WTC11 (cell line): ENCODE measurements around the gene ADORA2B. TPM values are rescaled to one million over a fixed set of nuclear protein-coding genes. Genes with fewer than 3 reads are reported as not detected.

Experiments used
- CBFB ChIP-seq: sonication (generic); formaldehyde crosslinking; IDR thresholded peaks from 2 replicates; pipeline ENCODE4 v1.8.1; 2022; ENCODE audit warnings: mild to moderate bottlenecking, low read depth, missing genetic modification reagents
- CDX4 ChIP-seq: fragments of 250-450 bp; sonication (Bioruptor Pico); IDR thresholded peaks from 2 replicates; pipeline ENCODE4 v1.9.0; 2021; ENCODE audit warnings: moderate library complexity, mild to moderate bottlenecking, inconsistent platforms, borderline replicate concordance
- ELF4 ChIP-seq: sonication (generic); formaldehyde crosslinking; IDR thresholded peaks from 2 replicates; pipeline ENCODE4 v1.8.1; 2022; ENCODE audit warnings: low read depth, mild to moderate bottlenecking, moderate library complexity, missing genetic modification reagents
- ESRRA ChIP-seq: sonication (generic); formaldehyde crosslinking; IDR thresholded peaks from 2 replicates; pipeline ENCODE4 v1.8.1; 2022; ENCODE audit warnings: mild to moderate bottlenecking, missing genetic modification reagents, borderline replicate concordance
- FOXJ3 ChIP-seq: sonication (generic); formaldehyde crosslinking; IDR thresholded peaks from 2 replicates; pipeline ENCODE4 v1.9.0; 2021; ENCODE audit warnings: missing genetic modification reagents, mild to moderate bottlenecking, borderline replicate concordance
- GTF2I ChIP-seq: fragments of 250-450 bp; sonication (Bioruptor Pico); conservative IDR thresholded peaks from 2 replicates; pipeline ENCODE4 v1.4.0; 2021; ENCODE audit warnings: mild to moderate bottlenecking
- HMGA2 ChIP-seq: fragments of 250-450 bp; sonication (Bioruptor Pico); IDR thresholded peaks from 2 replicates; pipeline ENCODE4 v1.4.0; 2021; ENCODE audit warnings: mild to moderate bottlenecking, moderate library complexity
- IRF2 ChIP-seq: sonication (generic); formaldehyde crosslinking; IDR thresholded peaks from 2 replicates; pipeline ENCODE4 v1.8.0; 2022; ENCODE audit warnings: low read depth, missing genetic modification reagents, borderline replicate concordance
- NFYB ChIP-seq: sonication (generic); formaldehyde crosslinking; conservative IDR thresholded peaks from 2 replicates; pipeline ENCODE4 v1.8.0; 2022; ENCODE audit warnings: low read depth, missing genetic modification reagents
- NR2C2 ChIP-seq: sonication (generic); formaldehyde crosslinking; IDR thresholded peaks from 2 replicates; pipeline ENCODE4 v1.8.0; 2022; ENCODE audit warnings: mild to moderate bottlenecking, missing genetic modification reagents
- PREB ChIP-seq: sonication (generic); formaldehyde crosslinking; IDR thresholded peaks from 2 replicates; pipeline ENCODE4 v1.8.1; 2022; ENCODE audit warnings: mild to moderate bottlenecking, missing genetic modification reagents, moderate library complexity, borderline replicate concordance
- RELA ChIP-seq: sonication (generic); formaldehyde crosslinking; IDR thresholded peaks from 2 replicates; pipeline ENCODE4 v1.8.1; 2022; ENCODE audit warnings: missing genetic modification reagents, mild to moderate bottlenecking, borderline replicate concordance
- SMAD4 ChIP-seq: sonication (generic); formaldehyde crosslinking; IDR thresholded peaks from 2 replicates; pipeline ENCODE4 v1.8.0; 2022; ENCODE audit warnings: mild to moderate bottlenecking, missing genetic modification reagents
- TP53 ChIP-seq: sonication (generic); formaldehyde crosslinking; IDR thresholded peaks from 2 replicates; pipeline ENCODE4 v1.8.1; 2023; ENCODE audit warnings: mild to moderate bottlenecking, missing genetic modification reagents
- USF1 ChIP-seq: sonication (generic); formaldehyde crosslinking; IDR thresholded peaks from 2 replicates; pipeline ENCODE4 v1.8.0; 2022; ENCODE audit warnings: mild to moderate bottlenecking, missing genetic modification reagents
- ZNF138 ChIP-seq: sonication (generic); formaldehyde crosslinking; conservative IDR thresholded peaks from 2 replicates; pipeline ENCODE4 v1.8.1; 2022; ENCODE audit warnings: mild to moderate bottlenecking, moderate library complexity, missing genetic modification reagents
- ZNF423 ChIP-seq: fragments of 250-450 bp; sonication (Bioruptor Pico); IDR thresholded peaks from 2 replicates; pipeline ENCODE4 v2.1.2; 2022; ENCODE audit warnings: mild to moderate bottlenecking, moderate library complexity
- ZNF425 ChIP-seq: fragments of 250-450 bp; sonication (Bioruptor Pico); conservative IDR thresholded peaks from 2 replicates; pipeline ENCODE4 v1.9.0; 2021; ENCODE audit warnings: mild to moderate bottlenecking
- total RNA-seq: library from RNA; stranded (reverse); gene quantifications from 3 replicates; pipeline ENCODE4 v1.2.3, GENCODE V29; 2021
- TF ChIP-seq, protein P1 (sequence below): sonication (generic); formaldehyde crosslinking; IDR thresholded peaks from 2 replicates; pipeline ENCODE4 v1.8.0; 2022; ENCODE audit warnings: mild to moderate bottlenecking, missing genetic modification reagents
- TF ChIP-seq, protein P2 (sequence below): sonication (generic); formaldehyde crosslinking; IDR thresholded peaks from 2 replicates; pipeline ENCODE4 v1.8.0; 2023; ENCODE audit warnings: mild to moderate bottlenecking, missing genetic modification reagents
- TF ChIP-seq, protein P3 (sequence below): sonication (generic); formaldehyde crosslinking; IDR thresholded peaks from 2 replicates; pipeline ENCODE4 v1.8.1; 2023; ENCODE audit warnings: mild to moderate bottlenecking, moderate library complexity, missing genetic modification reagents
- TF ChIP-seq, protein P4 (sequence below): sonication (generic); formaldehyde crosslinking; IDR thresholded peaks from 2 replicates; pipeline ENCODE4 v1.8.0; 2023; ENCODE audit warnings: missing genetic modification reagents, mild to moderate bottlenecking, borderline replicate concordance

The ADORA2B gene
- total RNA-seq, 1 experiment from 2014 or later = 4.2 TPM

GRCh38 chr17:15999141-15999973, 54.4 kb downstream of the ADORA2B start, which contains the start of the genes TTC19 and ZSWIM7 (continued):
- no peak for TF ChIP-seq CDX4
- no peak for TF ChIP-seq GTF2I
- TF ChIP-seq NFYB = peak; percentile 69
- peak; percentile 67; the same call in 1 of the 2 replicates for TF ChIP-seq ZNF423 (CRISPR knock-in tag)
- TF ChIP-seq SMAD4 = no peak
- TF ChIP-seq HMGA2 = no peak
- TF ChIP-seq TP53 (CRISPR knock-in tag) = no peak; the same call in 1 of the 2 replicates
- peak; percentile 87 for TF ChIP-seq CBFB (CRISPR knock-in tag)
- TF ChIP-seq, protein P1, sequence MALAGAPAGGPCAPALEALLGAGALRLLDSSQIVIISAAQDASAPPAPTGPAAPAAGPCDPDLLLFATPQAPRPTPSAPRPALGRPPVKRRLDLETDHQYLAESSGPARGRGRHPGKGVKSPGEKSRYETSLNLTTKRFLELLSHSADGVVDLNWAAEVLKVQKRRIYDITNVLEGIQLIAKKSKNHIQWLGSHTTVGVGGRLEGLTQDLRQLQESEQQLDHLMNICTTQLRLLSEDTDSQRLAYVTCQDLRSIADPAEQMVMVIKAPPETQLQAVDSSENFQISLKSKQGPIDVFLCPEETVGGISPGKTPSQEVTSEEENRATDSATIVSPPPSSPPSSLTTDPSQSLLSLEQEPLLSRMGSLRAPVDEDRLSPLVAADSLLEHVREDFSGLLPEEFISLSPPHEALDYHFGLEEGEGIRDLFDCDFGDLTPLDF (CRISPR knock-in tag) = peak; percentile 71; the same call in 1 of the 2 replicates
- TF ChIP-seq ELF4 (CRISPR knock-in tag) = peak; percentile 88
- no peak; the same call in 1 of the 2 replicates for TF ChIP-seq RELA
- TF ChIP-seq, protein P2, sequence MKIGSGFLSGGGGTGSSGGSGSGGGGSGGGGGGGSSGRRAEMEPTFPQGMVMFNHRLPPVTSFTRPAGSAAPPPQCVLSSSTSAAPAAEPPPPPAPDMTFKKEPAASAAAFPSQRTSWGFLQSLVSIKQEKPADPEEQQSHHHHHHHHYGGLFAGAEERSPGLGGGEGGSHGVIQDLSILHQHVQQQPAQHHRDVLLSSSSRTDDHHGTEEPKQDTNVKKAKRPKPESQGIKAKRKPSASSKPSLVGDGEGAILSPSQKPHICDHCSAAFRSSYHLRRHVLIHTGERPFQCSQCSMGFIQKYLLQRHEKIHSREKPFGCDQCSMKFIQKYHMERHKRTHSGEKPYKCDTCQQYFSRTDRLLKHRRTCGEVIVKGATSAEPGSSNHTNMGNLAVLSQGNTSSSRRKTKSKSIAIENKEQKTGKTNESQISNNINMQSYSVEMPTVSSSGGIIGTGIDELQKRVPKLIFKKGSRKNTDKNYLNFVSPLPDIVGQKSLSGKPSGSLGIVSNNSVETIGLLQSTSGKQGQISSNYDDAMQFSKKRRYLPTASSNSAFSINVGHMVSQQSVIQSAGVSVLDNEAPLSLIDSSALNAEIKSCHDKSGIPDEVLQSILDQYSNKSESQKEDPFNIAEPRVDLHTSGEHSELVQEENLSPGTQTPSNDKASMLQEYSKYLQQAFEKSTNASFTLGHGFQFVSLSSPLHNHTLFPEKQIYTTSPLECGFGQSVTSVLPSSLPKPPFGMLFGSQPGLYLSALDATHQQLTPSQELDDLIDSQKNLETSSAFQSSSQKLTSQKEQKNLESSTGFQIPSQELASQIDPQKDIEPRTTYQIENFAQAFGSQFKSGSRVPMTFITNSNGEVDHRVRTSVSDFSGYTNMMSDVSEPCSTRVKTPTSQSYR (CRISPR knock-in tag) = peak; percentile 81; the same call in 1 of the 2 replicates
- TF ChIP-seq NR2C2 = no peak
- TF ChIP-seq PREB (CRISPR knock-in tag) = no peak
- TF ChIP-seq ZNF425 (CRISPR knock-in tag) = no peak
- no peak for TF ChIP-seq FOXJ3 (CRISPR knock-in tag)
- no peak for TF ChIP-seq ZNF138
- TF ChIP-seq, protein P3, sequence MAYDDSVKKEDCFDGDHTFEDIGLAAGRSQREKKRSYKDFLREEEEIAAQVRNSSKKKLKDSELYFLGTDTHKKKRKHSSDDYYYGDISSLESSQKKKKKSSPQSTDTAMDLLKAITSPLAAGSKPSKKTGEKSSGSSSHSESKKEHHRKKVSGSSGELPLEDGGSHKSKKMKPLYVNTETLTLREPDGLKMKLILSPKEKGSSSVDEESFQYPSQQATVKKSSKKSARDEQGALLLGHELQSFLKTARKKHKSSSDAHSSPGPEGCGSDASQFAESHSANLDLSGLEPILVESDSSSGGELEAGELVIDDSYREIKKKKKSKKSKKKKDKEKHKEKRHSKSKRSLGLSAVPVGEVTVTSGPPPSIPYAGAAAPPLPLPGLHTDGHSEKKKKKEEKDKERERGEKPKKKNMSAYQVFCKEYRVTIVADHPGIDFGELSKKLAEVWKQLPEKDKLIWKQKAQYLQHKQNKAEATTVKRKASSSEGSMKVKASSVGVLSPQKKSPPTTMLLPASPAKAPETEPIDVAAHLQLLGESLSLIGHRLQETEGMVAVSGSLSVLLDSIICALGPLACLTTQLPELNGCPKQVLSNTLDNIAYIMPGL = peak; percentile 100
- no peak for TF ChIP-seq IRF2 (CRISPR knock-in tag)
- peak; percentile 77 for TF ChIP-seq ESRRA (CRISPR knock-in tag)
- TF ChIP-seq, protein P4, sequence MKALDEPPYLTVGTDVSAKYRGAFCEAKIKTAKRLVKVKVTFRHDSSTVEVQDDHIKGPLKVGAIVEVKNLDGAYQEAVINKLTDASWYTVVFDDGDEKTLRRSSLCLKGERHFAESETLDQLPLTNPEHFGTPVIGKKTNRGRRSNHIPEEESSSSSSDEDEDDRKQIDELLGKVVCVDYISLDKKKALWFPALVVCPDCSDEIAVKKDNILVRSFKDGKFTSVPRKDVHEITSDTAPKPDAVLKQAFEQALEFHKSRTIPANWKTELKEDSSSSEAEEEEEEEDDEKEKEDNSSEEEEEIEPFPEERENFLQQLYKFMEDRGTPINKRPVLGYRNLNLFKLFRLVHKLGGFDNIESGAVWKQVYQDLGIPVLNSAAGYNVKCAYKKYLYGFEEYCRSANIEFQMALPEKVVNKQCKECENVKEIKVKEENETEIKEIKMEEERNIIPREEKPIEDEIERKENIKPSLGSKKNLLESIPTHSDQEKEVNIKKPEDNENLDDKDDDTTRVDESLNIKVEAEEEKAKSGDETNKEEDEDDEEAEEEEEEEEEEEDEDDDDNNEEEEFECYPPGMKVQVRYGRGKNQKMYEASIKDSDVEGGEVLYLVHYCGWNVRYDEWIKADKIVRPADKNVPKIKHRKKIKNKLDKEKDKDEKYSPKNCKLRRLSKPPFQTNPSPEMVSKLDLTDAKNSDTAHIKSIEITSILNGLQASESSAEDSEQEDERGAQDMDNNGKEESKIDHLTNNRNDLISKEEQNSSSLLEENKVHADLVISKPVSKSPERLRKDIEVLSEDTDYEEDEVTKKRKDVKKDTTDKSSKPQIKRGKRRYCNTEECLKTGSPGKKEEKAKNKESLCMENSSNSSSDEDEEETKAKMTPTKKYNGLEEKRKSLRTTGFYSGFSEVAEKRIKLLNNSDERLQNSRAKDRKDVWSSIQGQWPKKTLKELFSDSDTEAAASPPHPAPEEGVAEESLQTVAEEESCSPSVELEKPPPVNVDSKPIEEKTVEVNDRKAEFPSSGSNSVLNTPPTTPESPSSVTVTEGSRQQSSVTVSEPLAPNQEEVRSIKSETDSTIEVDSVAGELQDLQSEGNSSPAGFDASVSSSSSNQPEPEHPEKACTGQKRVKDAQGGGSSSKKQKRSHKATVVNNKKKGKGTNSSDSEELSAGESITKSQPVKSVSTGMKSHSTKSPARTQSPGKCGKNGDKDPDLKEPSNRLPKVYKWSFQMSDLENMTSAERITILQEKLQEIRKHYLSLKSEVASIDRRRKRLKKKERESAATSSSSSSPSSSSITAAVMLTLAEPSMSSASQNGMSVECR (CRISPR knock-in tag) = peak; percentile 95
- TF ChIP-seq USF1 = no peak; the same call in 1 of the 2 replicates
